ENCODE measurements around the gene SFXN2. TPM values are rescaled to one million over a fixed set of nuclear protein-coding genes. Genes with fewer than 3 reads are reported as not detected.

The SFXN2 gene
- total RNA-seq, 4 donors from 2014 or later: 1.9 to 5.6 (median 3.1) TPM

DNA sequence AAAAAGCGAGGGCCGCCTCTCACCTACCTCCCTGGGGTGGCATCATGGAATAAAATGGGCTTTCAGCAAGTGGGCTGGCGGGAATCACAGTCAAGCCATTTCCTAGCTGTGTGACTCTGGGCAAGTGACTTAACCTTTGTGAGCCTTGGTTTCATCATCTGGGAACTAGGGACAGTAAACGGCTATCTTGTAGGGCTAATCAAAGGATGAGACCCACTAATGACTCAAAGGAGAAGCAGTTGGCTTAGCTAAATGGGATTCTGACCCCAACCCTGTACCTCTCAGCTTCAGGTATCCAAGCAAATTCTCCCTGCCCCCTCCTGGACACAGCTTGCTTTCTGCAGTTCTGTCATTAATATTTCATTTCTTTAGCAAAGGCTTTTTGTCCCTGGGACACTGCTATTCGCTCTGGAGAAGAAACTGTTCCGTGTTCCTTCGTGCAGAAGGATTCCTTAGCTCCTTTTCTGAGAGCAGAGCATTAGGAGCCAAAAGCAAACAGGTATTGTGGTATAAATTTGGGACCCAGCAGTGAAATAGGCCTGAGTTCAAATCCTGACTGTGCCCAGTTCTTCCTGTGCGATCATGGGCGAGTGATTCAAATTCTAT lies 44.3 kb upstream of the SFXN2 start:
- Histone ChIP-seq H3K27me3 (no peaks in the 10 kb centered on the region), H3K4me3 (no peak overlapping the region), H3K4me1 (peaks cover 38% of the 10 kb centered on the region), H3K9me3 (no peaks in the 10 kb centered on the region), H3K36me3 (no peaks in the 10 kb centered on the region), H3K27ac (no peak overlapping the region)
- no peak for DNase-seq (ENCODE audit: low spot score in 2 of 2)
- 97% methylated on average over 9 of the region's 9 CpGs for WGBS
- TF ChIP-seq POLR2A (IDR thresholded peaks at IDR 0.05) (no peak), POLR2AphosphoS5 (IDR thresholded peaks at IDR 0.05) (no peak), EP300 (IDR thresholded peaks at IDR 0.05) (no peak)
- TF ChIP-seq, protein P1, sequence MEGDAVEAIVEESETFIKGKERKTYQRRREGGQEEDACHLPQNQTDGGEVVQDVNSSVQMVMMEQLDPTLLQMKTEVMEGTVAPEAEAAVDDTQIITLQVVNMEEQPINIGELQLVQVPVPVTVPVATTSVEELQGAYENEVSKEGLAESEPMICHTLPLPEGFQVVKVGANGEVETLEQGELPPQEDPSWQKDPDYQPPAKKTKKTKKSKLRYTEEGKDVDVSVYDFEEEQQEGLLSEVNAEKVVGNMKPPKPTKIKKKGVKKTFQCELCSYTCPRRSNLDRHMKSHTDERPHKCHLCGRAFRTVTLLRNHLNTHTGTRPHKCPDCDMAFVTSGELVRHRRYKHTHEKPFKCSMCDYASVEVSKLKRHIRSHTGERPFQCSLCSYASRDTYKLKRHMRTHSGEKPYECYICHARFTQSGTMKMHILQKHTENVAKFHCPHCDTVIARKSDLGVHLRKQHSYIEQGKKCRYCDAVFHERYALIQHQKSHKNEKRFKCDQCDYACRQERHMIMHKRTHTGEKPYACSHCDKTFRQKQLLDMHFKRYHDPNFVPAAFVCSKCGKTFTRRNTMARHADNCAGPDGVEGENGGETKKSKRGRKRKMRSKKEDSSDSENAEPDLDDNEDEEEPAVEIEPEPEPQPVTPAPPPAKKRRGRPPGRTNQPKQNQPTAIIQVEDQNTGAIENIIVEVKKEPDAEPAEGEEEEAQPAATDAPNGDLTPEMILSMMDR (IDR thresholded peaks at IDR 0.05): no peak

DNA sequence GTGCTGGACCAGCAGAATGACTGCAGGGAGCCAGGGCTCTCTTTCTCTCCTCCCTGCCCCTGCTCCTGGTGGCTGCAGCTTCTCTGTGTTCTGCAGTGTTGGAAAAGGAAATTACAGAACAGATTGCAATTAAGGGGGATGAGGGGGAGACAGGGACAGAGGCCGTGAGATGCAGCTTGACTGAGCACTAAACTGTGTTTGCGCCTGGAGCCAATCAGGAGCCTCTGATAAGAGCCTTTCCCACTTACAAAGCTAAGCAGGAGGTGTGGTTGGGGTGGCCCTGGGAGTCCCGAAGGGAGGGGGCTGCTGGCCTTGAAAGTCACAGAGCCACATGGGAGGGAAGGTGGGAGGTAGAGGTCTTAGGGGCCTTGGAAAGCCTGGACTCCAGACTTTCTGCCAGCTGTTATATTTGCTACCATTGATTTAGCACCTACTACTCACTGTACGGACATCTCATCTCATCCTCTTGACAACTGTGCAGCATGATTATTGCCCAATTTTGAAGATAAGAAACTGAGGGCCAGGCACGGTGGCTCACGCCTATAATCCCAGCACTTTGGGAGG lies 43.5 kb upstream of the SFXN2 start:
- H3K27me3 ChIP-seq: no peaks in the 10 kb centered on the region
- 87% methylated on average over 6 of the region's 6 CpGs for WGBS
- TF ChIP-seq POLR2A (IDR thresholded peaks at IDR 0.05) (no peak), EP300 (IDR thresholded peaks at IDR 0.05) (no peak), POLR2AphosphoS5 (IDR thresholded peaks at IDR 0.05) (no peak)
- TF ChIP-seq, protein P1 (IDR thresholded peaks at IDR 0.05): no peak
- no peak overlapping the region for H3K4me3 ChIP-seq
- H3K36me3 ChIP-seq: no peaks in the 10 kb centered on the region
- DNase-seq (ENCODE audit: low spot score in 2 of 2): no peak
- no peak overlapping the region for H3K27ac ChIP-seq
- H3K9me3 ChIP-seq: no peaks in the 10 kb centered on the region
- H3K4me1 ChIP-seq: peaks cover 46% of the 10 kb centered on the region

DNA sequence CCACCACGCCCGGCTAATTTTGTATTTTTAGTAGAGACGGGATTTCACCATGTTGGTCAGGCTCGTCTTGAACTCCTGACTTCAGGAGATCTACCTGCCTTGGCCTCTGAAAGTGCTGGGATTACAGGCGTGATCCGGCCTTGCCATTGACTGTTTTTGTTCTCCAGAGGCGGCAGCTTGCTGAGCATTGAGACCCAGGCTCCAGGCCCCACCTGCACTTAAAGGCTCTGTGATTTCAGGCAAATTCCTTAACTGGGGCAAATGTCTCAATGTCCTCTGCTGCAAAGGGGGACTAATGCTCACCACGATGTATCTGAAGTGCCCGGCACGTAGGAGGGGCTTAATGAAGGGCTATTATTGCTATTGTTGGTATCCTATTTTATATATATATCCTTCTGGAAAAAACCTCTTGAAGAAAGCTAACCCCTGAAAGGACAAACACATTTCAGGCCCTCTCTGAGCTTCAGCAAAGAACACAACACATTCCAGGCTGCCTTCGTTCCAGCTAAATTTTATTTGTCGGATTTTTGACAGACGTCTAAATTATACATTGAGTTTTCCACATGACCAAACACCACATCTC lies 41.1 kb upstream of the SFXN2 start:
- Histone ChIP-seq H3K36me3 (no peaks in the 10 kb centered on the region), H3K27ac (peak overlapping the region; percentile 80), H3K27me3 (no peaks in the 10 kb centered on the region), H3K4me3 (no peak overlapping the region), H3K4me1 (peaks cover 58% of the 10 kb centered on the region), H3K9me3 (no peaks in the 10 kb centered on the region)
- no peak for TF ChIP-seq EP300 (IDR thresholded peaks at IDR 0.05)
- WGBS: 67% methylated on average over 13 of the region's 13 CpGs
- no peak for DNase-seq (ENCODE audit: low spot score in 2 of 2)

DNA sequence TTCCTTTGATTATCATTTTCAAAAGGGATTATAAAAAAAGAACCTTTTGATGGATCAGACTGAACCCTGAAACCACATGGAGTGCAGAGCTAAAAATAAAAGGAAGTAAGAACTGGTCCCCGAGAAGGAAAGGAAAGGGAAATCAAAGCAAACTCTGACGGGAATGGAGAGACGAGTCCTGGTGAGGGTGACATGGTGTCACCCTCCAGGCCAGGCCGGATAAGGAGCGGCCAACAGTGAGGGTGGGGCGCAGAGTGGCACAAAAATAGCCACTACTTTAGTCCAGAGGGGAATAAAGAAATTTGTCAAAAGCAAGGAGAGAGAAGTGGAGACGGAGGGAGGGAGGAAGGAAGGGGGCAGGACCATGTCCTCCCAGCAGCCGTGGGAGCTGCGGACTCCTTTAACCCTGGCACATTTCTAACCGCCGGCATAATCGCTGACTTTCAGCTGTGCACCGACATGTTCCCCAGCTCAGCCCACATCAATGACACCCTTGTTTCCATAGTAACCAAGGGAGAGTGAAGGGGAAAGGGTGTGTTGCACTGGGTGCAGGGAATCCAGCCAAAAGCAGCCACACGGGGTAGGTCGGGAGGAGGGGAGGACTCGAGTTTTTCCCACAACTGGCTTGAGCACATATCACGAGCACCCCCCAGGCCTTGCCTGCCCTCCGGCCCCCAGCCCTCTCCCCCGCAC lies 40.5 kb upstream of the SFXN2 start:
- no peak for TF ChIP-seq POLR2A (IDR thresholded peaks at IDR 0.05)
- no peak for TF ChIP-seq EP300 (IDR thresholded peaks at IDR 0.05)
- TF ChIP-seq, protein P1 (IDR thresholded peaks at IDR 0.05): no peak
- no peak for TF ChIP-seq POLR2AphosphoS5 (IDR thresholded peaks at IDR 0.05)
- peak overlapping the region; percentile 80 for H3K27ac ChIP-seq
- peak overlapping the region; percentile 31 for H3K4me3 ChIP-seq
- H3K36me3 ChIP-seq: no peaks in the 10 kb centered on the region
- WGBS: 3% methylated on average over 19 of the region's 19 CpGs
- no peaks in the 10 kb centered on the region for H3K9me3 ChIP-seq
- no peaks in the 10 kb centered on the region for H3K27me3 ChIP-seq
- DNase-seq (ENCODE audit: low spot score in 2 of 2): no peak
- peaks cover 59% of the 10 kb centered on the region for H3K4me1 ChIP-seq

DNA sequence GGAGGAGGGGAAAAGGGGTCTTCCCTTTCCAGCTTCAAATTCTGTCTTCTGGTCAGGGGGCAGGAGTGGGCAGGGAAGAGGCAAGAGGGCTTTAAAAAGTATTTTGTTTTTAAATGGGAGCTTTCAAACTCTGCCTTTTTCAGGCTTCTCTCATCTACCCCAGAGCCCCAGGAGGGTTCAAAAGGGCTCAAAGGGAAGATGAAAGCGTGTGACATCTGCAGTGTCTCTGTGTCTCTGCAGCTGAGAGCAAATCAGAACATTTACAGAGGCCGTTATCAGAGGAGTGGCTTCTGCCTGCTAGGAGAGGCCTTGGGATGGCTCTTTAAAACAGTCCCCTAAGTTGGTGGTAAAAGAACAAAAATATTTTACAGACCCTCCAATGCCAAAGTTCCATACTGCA lies 39.9 kb upstream of the SFXN2 start:
- no peaks in the 10 kb centered on the region for H3K36me3 ChIP-seq
- no peaks in the 10 kb centered on the region for H3K27me3 ChIP-seq
- 14% methylated on average over 2 of the region's 2 CpGs for WGBS
- H3K27ac ChIP-seq: peak overlapping the region; percentile 80
- H3K4me1 ChIP-seq: peaks cover 58% of the 10 kb centered on the region
- peak overlapping the region; percentile 31 for H3K4me3 ChIP-seq
- no peaks in the 10 kb centered on the region for H3K9me3 ChIP-seq
- DNase-seq (ENCODE audit: low spot score in 2 of 2): peak in 1 of 2 donors; percentile 6
- TF ChIP-seq, protein P1 (IDR thresholded peaks at IDR 0.05): no peak
- TF ChIP-seq POLR2AphosphoS5 (IDR thresholded peaks at IDR 0.05) (no peak), POLR2A (IDR thresholded peaks at IDR 0.05) (no peak), EP300 (IDR thresholded peaks at IDR 0.05) (no peak)
